ENCODE data around the gene SLC35E1. TPM values are rescaled to one million over a fixed set of nuclear protein-coding genes. Genes with fewer than 3 reads are reported as not detected.

Gene SLC35E1
- total and polyA plus RNA-seq, 2 of the 4 experiments (the other 2 are of a cell fraction), result 22.6 to 38.0 TPM

- no peak for ATAC-seq (ENCODE audit: low read depth)
- Histone ChIP-seq H3K27me3 (ENCODE audit: control insufficient read depth, insufficient read depth, low read length) (no peaks in the 10 kb centered on the region), H3K4ac (ENCODE audit: low read depth, low read length) (no peak overlapping the region), H3K9ac (ENCODE audit: low read depth, low read length) (no peak overlapping the region), H4K8ac (ENCODE audit: low read depth in 2 of 2, low read length in 2 of 2) (no peak overlapping the region), H3K9me3 (ENCODE audit: control insufficient read depth, insufficient read depth, low read length) (no peaks in the 10 kb centered on the region), H3K36me3 (ENCODE audit: control insufficient read depth, insufficient read depth, low read length) (peaks cover 67% of the 10 kb centered on the region), H2AFZ (replicated peaks; ENCODE audit: low read length, poor library complexity) (no peak overlapping the region), H3K56ac (ENCODE audit: extremely low read depth, insufficient read depth, low read length) (no peak overlapping the region), H2BK120ac (ENCODE audit: low read depth, low read length) (no peak overlapping the region), H3K9me1 (ENCODE audit: insufficient read depth, low read length) (peaks cover 16% of the 10 kb centered on the region; the same call in 1 of the 2 replicates), H3K27ac (ENCODE audit: insufficient read depth, low read length) (no peak overlapping the region), H4K91ac (ENCODE audit: insufficient read depth, low read depth, low read length) (no peak overlapping the region), H2BK20ac (ENCODE audit: low read depth, low read length) (no peak overlapping the region), H3K23ac (ENCODE audit: low read depth, low read length) (no peak overlapping the region), H4K20me1 (ENCODE audit: insufficient read depth, low read length) (peaks cover 76% of the 10 kb centered on the region), H3K14ac (replicated peaks; ENCODE audit: low read depth, low read length) (no peak overlapping the region), H3K4me2 (ENCODE audit: low read depth, low read length) (no peak overlapping the region), H2BK15ac (ENCODE audit: low read depth, low read length) (no peak overlapping the region), H2AK9ac (replicated peaks; ENCODE audit: low read depth, low read length, poor library complexity) (no peak overlapping the region), H2BK5ac (ENCODE audit: low read depth, low read length, poor library complexity, severe bottlenecking) (no peak overlapping the region), H4K5ac (ENCODE audit: low read depth, low read length) (no peak overlapping the region), H3K4me1 (ENCODE audit: control insufficient read depth, insufficient read depth, low read length) (peaks cover 2% of the 10 kb centered on the region), H3K4me3 (ENCODE audit: insufficient read depth, low read depth, low read length) (no peak overlapping the region), H3K18ac (ENCODE audit: low read depth, low read length) (no peak overlapping the region), H3K79me1 (ENCODE audit: low read depth in 1 of 2, low read length in 2 of 2) (peaks cover 5 to 57% of the 10 kb centered on the region in 2 experiments), H2AK5ac (ENCODE audit: low read depth, low read length) (no peak overlapping the region)
- TF ChIP-seq USF2 (IDR thresholded peaks at IDR 0.05; ENCODE audit: low read depth, low read length) (no peak), RAD21 (IDR thresholded peaks at IDR 0.05; ENCODE audit: low read length) (no peak), RCOR1 (IDR thresholded peaks at IDR 0.05; ENCODE audit: insufficient replicate concordance, low read length) (no peak), CHD1 (IDR thresholded peaks at IDR 0.05; ENCODE audit: low read depth, low read length) (no peak), RFX5 (IDR thresholded peaks at IDR 0.05; ENCODE audit: low read depth, low read length) (no peak), POLR2A (IDR thresholded peaks at IDR 0.05; ENCODE audit: low read depth, low read length) (no peak), ELK1 (IDR thresholded peaks at IDR 0.05; ENCODE audit: borderline replicate concordance, low read depth, low read length) (no peak), CTCF (conservative IDR thresholded peaks at IDR 0.05; ENCODE audit: low read depth, low read length) (no peak), BHLHE40 (IDR thresholded peaks at IDR 0.05; ENCODE audit: low read depth, low read length) (no peak), FOS (IDR thresholded peaks at IDR 0.05; ENCODE audit: low read depth, low read length) (no peak), MAFK (IDR thresholded peaks at IDR 0.05; ENCODE audit: low read depth, low read length) (no peak), SMC3 (IDR thresholded peaks at IDR 0.05; ENCODE audit: low read depth, low read length) (no peak), MXI1 (IDR thresholded peaks at IDR 0.05; ENCODE audit: borderline replicate concordance, low read depth, low read length) (no peak), MAZ (IDR thresholded peaks at IDR 0.05; ENCODE audit: borderline replicate concordance, low read depth, low read length) (no peak)
- in situ Hi-C loops (cut with MboI; ENCODE audit: low sequenced_read_pairs), result no loop called here
- dilution Hi-C loops (cut with HindIII; ENCODE audit: low sequenced_read_pairs, unreplicated experiment), result no loop called here
- DNase-seq, result no peak
- ChIA-PET POLR2A (ENCODE audit: unreplicated experiment) (no interaction called here), CTCF (no interaction called here)
- intact Hi-C loops (cut with micrococcal nuclease), result no loop called here
- WGBS, 2 experiments (ENCODE audit: extremely low coverage in 2 of 2, insufficient read length in 1 of 2), result 100% methylated on average over 1 of the region's 13 CpGs; no CpG with 5 or more reads in 1 of the 2 experiments
- BruUV-seq (replicated peaks), result no TSS peak
Measured at GRCh38 chr19:16537111-16537510, 35.1 kb downstream of the SLC35E1 start.

Data from IMR-90 (cell line).